ENCODE data around the gene AMZ1.
"Not testable (repeated sequence)": the region's sequence is repeated elsewhere in the genome, so short reads cannot be mapped to it uniquely, and the experiment has no call there.

AMZ1 gene

GRCh38 chr7:2686101-2686500 is 1.9 kb upstream of the AMZ1 start:
- no peak overlapping the region for H3K9ac ChIP-seq (ENCODE audit: low read length)
- peaks cover 50% of the 10 kb centered on the region for H3K27me3 ChIP-seq (ENCODE audit: control insufficient read depth, insufficient read depth, low read length)
- no peaks in the 10 kb centered on the region for H3K9me3 ChIP-seq (ENCODE audit: control insufficient read depth, insufficient read depth, low read depth, low read length)
- no peak overlapping the region for H3K27ac ChIP-seq (ENCODE audit: low read depth, low read length)
- H3K4me3 ChIP-seq (ENCODE audit: low read depth, low read length) = no peak overlapping the region
- peaks cover 12% of the 10 kb centered on the region; the same call in 1 of the 2 replicates for H3K4me1 ChIP-seq (ENCODE audit: control insufficient read depth, insufficient read depth, low read length)
- H3K36me3 ChIP-seq (ENCODE audit: control insufficient read depth, insufficient read depth, low read length) = no peaks in the 10 kb centered on the region

- Histone ChIP-seq H3K9ac (ENCODE audit: low read length) (no peak overlapping the region), H3K4me3 (ENCODE audit: low read depth, low read length) (peak overlapping the region; percentile 62), H3K27ac (ENCODE audit: low read depth, low read length) (no peak overlapping the region), H3K36me3 (ENCODE audit: control insufficient read depth, insufficient read depth, low read length) (no peaks in the 10 kb centered on the region), H3K9me3 (ENCODE audit: control insufficient read depth, insufficient read depth, low read depth, low read length) (no peaks in the 10 kb centered on the region), H3K27me3 (ENCODE audit: control insufficient read depth, insufficient read depth, low read length) (peaks cover 48% of the 10 kb centered on the region), H3K4me1 (ENCODE audit: control insufficient read depth, insufficient read depth, low read length) (peaks cover 12% of the 10 kb centered on the region; the same call in 1 of the 2 replicates)
Measured at GRCh38 chr7:2687338-2687869, 598 bp upstream of the AMZ1 start.

- H3K4me1 ChIP-seq (ENCODE audit: control insufficient read depth, insufficient read depth, low read length) = peaks cover 12% of the 10 kb centered on the region; the same call in 1 of the 2 replicates
- H3K4me3 ChIP-seq (ENCODE audit: low read depth, low read length) = peak overlapping the region; percentile 62
- no peaks in the 10 kb centered on the region for H3K36me3 ChIP-seq (ENCODE audit: control insufficient read depth, insufficient read depth, low read length)
- peak overlapping the region; percentile 12 for H3K9ac ChIP-seq (ENCODE audit: low read length)
- H3K27me3 ChIP-seq (ENCODE audit: control insufficient read depth, insufficient read depth, low read length) = peaks cover 48% of the 10 kb centered on the region
- H3K9me3 ChIP-seq (ENCODE audit: control insufficient read depth, insufficient read depth, low read depth, low read length) = no peaks in the 10 kb centered on the region
- H3K27ac ChIP-seq (ENCODE audit: low read depth, low read length) = no peak overlapping the region
Measured at GRCh38 chr7:2688409-2689342, 674 bp downstream of the AMZ1 start.

GRCh38 chr7:2689343-2689847 is 1.4 kb downstream of the AMZ1 start:
- Histone ChIP-seq H3K27me3 (ENCODE audit: control insufficient read depth, insufficient read depth, low read length) (peaks cover 48% of the 10 kb centered on the region), H3K27ac (ENCODE audit: low read depth, low read length) (no peak overlapping the region), H3K4me3 (ENCODE audit: low read depth, low read length) (no peak overlapping the region), H3K9me3 (ENCODE audit: control insufficient read depth, insufficient read depth, low read depth, low read length) (no peaks in the 10 kb centered on the region), H3K9ac (ENCODE audit: low read length) (no peak overlapping the region), H3K36me3 (ENCODE audit: control insufficient read depth, insufficient read depth, low read length) (no peaks in the 10 kb centered on the region), H3K4me1 (ENCODE audit: control insufficient read depth, insufficient read depth, low read length) (peaks cover 12% of the 10 kb centered on the region; the same call in 1 of the 2 replicates)

- Histone ChIP-seq H3K9ac (ENCODE audit: low read length) (no peak overlapping the region), H3K27ac (ENCODE audit: low read depth, low read length) (no peak overlapping the region), H3K36me3 (ENCODE audit: control insufficient read depth, insufficient read depth, low read length) (no peaks in the 10 kb centered on the region), H3K4me3 (ENCODE audit: low read depth, low read length) (no peak overlapping the region), H3K4me1 (ENCODE audit: control insufficient read depth, insufficient read depth, low read length) (peaks cover 12% of the 10 kb centered on the region; the same call in 1 of the 2 replicates), H3K9me3 (ENCODE audit: control insufficient read depth, insufficient read depth, low read depth, low read length) (no peaks in the 10 kb centered on the region), H3K27me3 (ENCODE audit: control insufficient read depth, insufficient read depth, low read length) (peaks cover 48% of the 10 kb centered on the region)
Measured at GRCh38 chr7:2689951-2690705, 2.1 kb downstream of the AMZ1 start.

GRCh38 chr7:2691011-2691707 is 3.2 kb downstream of the AMZ1 start:
- H3K27me3 ChIP-seq (ENCODE audit: control insufficient read depth, insufficient read depth, low read length) = peaks cover 43% of the 10 kb centered on the region
- H3K4me1 ChIP-seq (ENCODE audit: control insufficient read depth, insufficient read depth, low read length) = peaks cover 12% of the 10 kb centered on the region; the same call in 1 of the 2 replicates
- no peak overlapping the region for H3K9ac ChIP-seq (ENCODE audit: low read length)
- H3K4me3 ChIP-seq (ENCODE audit: low read depth, low read length) = no peak overlapping the region
- no peak overlapping the region for H3K27ac ChIP-seq (ENCODE audit: low read depth, low read length)
- no peaks in the 10 kb centered on the region for H3K36me3 ChIP-seq (ENCODE audit: control insufficient read depth, insufficient read depth, low read length)
- H3K9me3 ChIP-seq (ENCODE audit: control insufficient read depth, insufficient read depth, low read depth, low read length) = no peaks in the 10 kb centered on the region

GRCh38 chr7:2691932-2692439 is 4.0 kb downstream of the AMZ1 start:
- H3K4me3 ChIP-seq (ENCODE audit: low read depth, low read length); H3K27ac ChIP-seq (ENCODE audit: low read depth, low read length); H3K9me3 ChIP-seq (ENCODE audit: control insufficient read depth, insufficient read depth, low read depth, low read length); H3K9ac ChIP-seq (ENCODE audit: low read length); H3K36me3 ChIP-seq (ENCODE audit: control insufficient read depth, insufficient read depth, low read length): not testable (repeated sequence)
- Histone ChIP-seq H3K27me3 (ENCODE audit: control insufficient read depth, insufficient read depth, low read length) (peaks cover 38% of the 10 kb centered on the region), H3K4me1 (ENCODE audit: control insufficient read depth, insufficient read depth, low read length) (peaks cover 12% of the 10 kb centered on the region; the same call in 1 of the 2 replicates)

- H3K9me3 ChIP-seq (ENCODE audit: control insufficient read depth, insufficient read depth, low read depth, low read length) = no peaks in the 10 kb centered on the region
- H3K27me3 ChIP-seq (ENCODE audit: control insufficient read depth, insufficient read depth, low read length) = peaks cover 32% of the 10 kb centered on the region
- no peak overlapping the region for H3K4me3 ChIP-seq (ENCODE audit: low read depth, low read length)
- no peak overlapping the region for H3K9ac ChIP-seq (ENCODE audit: low read length)
- H3K4me1 ChIP-seq (ENCODE audit: control insufficient read depth, insufficient read depth, low read length) = peaks cover 12% of the 10 kb centered on the region; the same call in 1 of the 2 replicates
- no peaks in the 10 kb centered on the region for H3K36me3 ChIP-seq (ENCODE audit: control insufficient read depth, insufficient read depth, low read length)
- no peak overlapping the region for H3K27ac ChIP-seq (ENCODE audit: low read depth, low read length)
Measured at GRCh38 chr7:2692543-2692942, 4.5 kb downstream of the AMZ1 start.

- H3K4me1 ChIP-seq (ENCODE audit: control insufficient read depth, insufficient read depth, low read length); H3K4me3 ChIP-seq (ENCODE audit: low read depth, low read length); H3K9me3 ChIP-seq (ENCODE audit: control insufficient read depth, insufficient read depth, low read depth, low read length); H3K9ac ChIP-seq (ENCODE audit: low read length); H3K36me3 ChIP-seq (ENCODE audit: control insufficient read depth, insufficient read depth, low read length); H3K27ac ChIP-seq (ENCODE audit: low read depth, low read length): not testable (repeated sequence)
- H3K27me3 ChIP-seq (ENCODE audit: control insufficient read depth, insufficient read depth, low read length) = peaks cover 22% of the 10 kb centered on the region
Measured at GRCh38 chr7:2693420-2694121, 5.6 kb downstream of the AMZ1 start.

- not testable (repeated sequence) for H3K27ac ChIP-seq (ENCODE audit: low read depth, low read length); H3K4me3 ChIP-seq (ENCODE audit: low read depth, low read length); H3K9ac ChIP-seq (ENCODE audit: low read length); H3K36me3 ChIP-seq (ENCODE audit: control insufficient read depth, insufficient read depth, low read length); H3K9me3 ChIP-seq (ENCODE audit: control insufficient read depth, insufficient read depth, low read depth, low read length); H3K4me1 ChIP-seq (ENCODE audit: control insufficient read depth, insufficient read depth, low read length)
- peaks cover 17% of the 10 kb centered on the region for H3K27me3 ChIP-seq (ENCODE audit: control insufficient read depth, insufficient read depth, low read length)
Measured at GRCh38 chr7:2694122-2694436, 6.1 kb downstream of the AMZ1 start.
